ENCODE measurements around the gene CHIC2.

DNA sequence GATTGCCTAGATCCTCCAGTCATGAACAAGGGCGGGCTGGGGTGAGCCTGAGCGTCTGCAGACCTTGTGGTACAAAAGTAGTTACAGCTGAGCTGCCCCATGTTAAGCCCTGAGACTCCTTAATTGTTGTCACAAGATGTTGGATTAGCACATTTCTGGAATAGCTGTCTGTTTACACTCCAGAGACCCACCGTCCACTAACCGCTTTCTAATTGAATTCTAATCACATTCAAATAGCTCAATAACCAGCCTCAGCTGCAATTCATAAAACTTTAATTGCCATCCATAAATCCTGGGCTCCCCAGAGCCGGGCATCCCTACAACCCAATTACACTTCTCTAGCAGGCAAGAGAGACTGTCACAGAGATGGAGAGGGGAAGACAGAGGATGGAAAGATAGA lies 34.0 kb upstream of the CHIC2 start:
- TF ChIP-seq, protein P1, sequence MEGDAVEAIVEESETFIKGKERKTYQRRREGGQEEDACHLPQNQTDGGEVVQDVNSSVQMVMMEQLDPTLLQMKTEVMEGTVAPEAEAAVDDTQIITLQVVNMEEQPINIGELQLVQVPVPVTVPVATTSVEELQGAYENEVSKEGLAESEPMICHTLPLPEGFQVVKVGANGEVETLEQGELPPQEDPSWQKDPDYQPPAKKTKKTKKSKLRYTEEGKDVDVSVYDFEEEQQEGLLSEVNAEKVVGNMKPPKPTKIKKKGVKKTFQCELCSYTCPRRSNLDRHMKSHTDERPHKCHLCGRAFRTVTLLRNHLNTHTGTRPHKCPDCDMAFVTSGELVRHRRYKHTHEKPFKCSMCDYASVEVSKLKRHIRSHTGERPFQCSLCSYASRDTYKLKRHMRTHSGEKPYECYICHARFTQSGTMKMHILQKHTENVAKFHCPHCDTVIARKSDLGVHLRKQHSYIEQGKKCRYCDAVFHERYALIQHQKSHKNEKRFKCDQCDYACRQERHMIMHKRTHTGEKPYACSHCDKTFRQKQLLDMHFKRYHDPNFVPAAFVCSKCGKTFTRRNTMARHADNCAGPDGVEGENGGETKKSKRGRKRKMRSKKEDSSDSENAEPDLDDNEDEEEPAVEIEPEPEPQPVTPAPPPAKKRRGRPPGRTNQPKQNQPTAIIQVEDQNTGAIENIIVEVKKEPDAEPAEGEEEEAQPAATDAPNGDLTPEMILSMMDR (IDR thresholded peaks at IDR 0.05) = no peak
- TF ChIP-seq POLR2A (IDR thresholded peaks at IDR 0.05) = no peak

Data from body of pancreas (tissue), 4 donors.